ENCODE results near the gene ARHGAP42. TPM values are rescaled to one million over a fixed set of nuclear protein-coding genes. Genes with fewer than 3 reads are reported as not detected.
A peak's percentile ranks its signal among the peaks of the same experiment; 100 is the strongest.

Gene ARHGAP42
- total RNA-seq, 3 donors from 2014 or later = 14.6 to 26.7 (median 26.2) TPM

GRCh38 chr11:100978442-100978841 is 291.4 kb downstream of the ARHGAP42 start:
- H3K4me1 ChIP-seq = no peaks in the 10 kb centered on the region
- H3K36me3 ChIP-seq = no peaks in the 10 kb centered on the region
- DNase-seq (ENCODE audit: low spot score in 2 of 2) = no peak
- no peaks in the 10 kb centered on the region for H3K27me3 ChIP-seq
- TF ChIP-seq POLR2A (IDR thresholded peaks at IDR 0.05) (no peak), CTCF (IDR thresholded peaks at IDR 0.05) (no peak), POLR2AphosphoS5 (IDR thresholded peaks at IDR 0.05) (no peak)
- H3K9me3 ChIP-seq = no peaks in the 10 kb centered on the region
- H3K4me3 ChIP-seq = no peak overlapping the region
- intact Hi-C loops (cut with DNase I; ENCODE audit: low total_unique reads) = no loop called here
- H3K27ac ChIP-seq = no peak overlapping the region

GRCh38 chr11:100978939-100979338 is 291.9 kb downstream of the ARHGAP42 start:
- Histone ChIP-seq H3K9me3 (no peaks in the 10 kb centered on the region), H3K27ac (no peak overlapping the region), H3K4me1 (no peaks in the 10 kb centered on the region), H3K4me3 (no peak overlapping the region), H3K27me3 (no peaks in the 10 kb centered on the region), H3K36me3 (no peaks in the 10 kb centered on the region)
- TF ChIP-seq POLR2A (IDR thresholded peaks at IDR 0.05) = no peak
- TF ChIP-seq POLR2AphosphoS5 (IDR thresholded peaks at IDR 0.05) = no peak
- TF ChIP-seq CTCF (IDR thresholded peaks at IDR 0.05) = no peak
- no peak for DNase-seq (ENCODE audit: low spot score in 2 of 2)
- intact Hi-C loops (cut with DNase I; ENCODE audit: low total_unique reads) = no loop called here

- Histone ChIP-seq H3K27me3 (no peaks in the 10 kb centered on the region), H3K27ac (no peak overlapping the region), H3K4me1 (no peaks in the 10 kb centered on the region), H3K36me3 (peaks cover 4% of the 10 kb centered on the region), H3K4me3 (no peak overlapping the region), H3K9me3 (no peaks in the 10 kb centered on the region)
- no peak for DNase-seq (ENCODE audit: low spot score in 2 of 2)
- intact Hi-C loops (cut with DNase I; ENCODE audit: low total_unique reads) = no loop called here
- peak in 2 of 3 donors; percentile 26 to 47 for TF ChIP-seq CTCF (IDR thresholded peaks at IDR 0.05)
- TF ChIP-seq POLR2A (IDR thresholded peaks at IDR 0.05) = no peak
Observed at GRCh38 chr11:100980156-100980555, 293.1 kb downstream of the ARHGAP42 start.

GRCh38 chr11:100981196-100981824 is 294.2 kb downstream of the ARHGAP42 start:
- DNase-seq (ENCODE audit: low spot score in 2 of 2) = no peak
- TF ChIP-seq POLR2A (IDR thresholded peaks at IDR 0.05) (no peak), POLR2AphosphoS5 (IDR thresholded peaks at IDR 0.05) (no peak), CTCF (IDR thresholded peaks at IDR 0.05) (no peak)
- Histone ChIP-seq H3K27ac (no peak overlapping the region), H3K36me3 (peaks cover 4% of the 10 kb centered on the region), H3K9me3 (no peaks in the 10 kb centered on the region), H3K4me3 (no peak overlapping the region), H3K27me3 (no peaks in the 10 kb centered on the region), H3K4me1 (no peaks in the 10 kb centered on the region)
- intact Hi-C loops (cut with DNase I; ENCODE audit: low total_unique reads) = no loop called here

GRCh38 chr11:100984668-100985067 is 297.6 kb downstream of the ARHGAP42 start:
- intact Hi-C loops (cut with DNase I; ENCODE audit: low total_unique reads) = no loop called here
- peaks cover 4% of the 10 kb centered on the region for H3K36me3 ChIP-seq
- no peaks in the 10 kb centered on the region for H3K27me3 ChIP-seq
- H3K27ac ChIP-seq = no peak overlapping the region
- H3K9me3 ChIP-seq = no peaks in the 10 kb centered on the region
- H3K4me3 ChIP-seq = no peak overlapping the region
- no peaks in the 10 kb centered on the region for H3K4me1 ChIP-seq
- DNase-seq (ENCODE audit: low spot score in 2 of 2) = no peak
- TF ChIP-seq POLR2AphosphoS5 (IDR thresholded peaks at IDR 0.05) (no peak), CTCF (IDR thresholded peaks at IDR 0.05) (no peak), POLR2A (IDR thresholded peaks at IDR 0.05) (no peak)
